Inflammatory macrophage (primary cell): Measurements from ENCODE around the gene GFY.

ENCODE experiments used
- DNase-seq, 2 donors: peaks; one replicate each; pipeline ENCODE4 v3.0.0-alpha.2; 2020 to 2022

Gene GFY

GRCh38 chr19:49428547-49429451 is 3.6 kb downstream of the GFY start:
- no peak for DNase-seq

DNA sequence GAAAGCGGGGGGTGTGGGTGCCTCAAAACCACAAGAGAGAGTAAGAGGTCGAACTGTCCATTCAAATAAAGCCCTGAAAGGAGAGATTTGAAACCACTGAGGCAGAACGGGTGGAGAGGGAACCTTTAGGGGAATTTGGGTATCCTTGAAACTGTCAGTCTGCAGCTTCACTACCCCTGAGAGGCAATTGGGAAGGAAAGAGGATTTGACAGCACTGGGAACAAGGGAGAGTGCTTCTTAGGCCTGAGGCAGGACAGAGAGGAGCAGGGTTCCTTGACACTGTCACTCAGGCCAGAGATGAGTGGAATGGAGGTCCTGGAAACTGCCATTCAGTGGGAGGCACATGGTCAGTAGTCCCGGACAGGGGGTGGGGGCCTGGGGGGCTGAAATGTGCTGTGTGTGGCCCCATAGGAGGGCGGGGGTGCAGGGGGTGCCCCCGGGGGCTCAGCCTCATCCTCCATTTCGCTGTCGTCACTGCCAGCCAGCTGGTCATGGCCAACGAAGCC is 5.0 kb downstream of the GFY start:
- no peak for DNase-seq

DNA sequence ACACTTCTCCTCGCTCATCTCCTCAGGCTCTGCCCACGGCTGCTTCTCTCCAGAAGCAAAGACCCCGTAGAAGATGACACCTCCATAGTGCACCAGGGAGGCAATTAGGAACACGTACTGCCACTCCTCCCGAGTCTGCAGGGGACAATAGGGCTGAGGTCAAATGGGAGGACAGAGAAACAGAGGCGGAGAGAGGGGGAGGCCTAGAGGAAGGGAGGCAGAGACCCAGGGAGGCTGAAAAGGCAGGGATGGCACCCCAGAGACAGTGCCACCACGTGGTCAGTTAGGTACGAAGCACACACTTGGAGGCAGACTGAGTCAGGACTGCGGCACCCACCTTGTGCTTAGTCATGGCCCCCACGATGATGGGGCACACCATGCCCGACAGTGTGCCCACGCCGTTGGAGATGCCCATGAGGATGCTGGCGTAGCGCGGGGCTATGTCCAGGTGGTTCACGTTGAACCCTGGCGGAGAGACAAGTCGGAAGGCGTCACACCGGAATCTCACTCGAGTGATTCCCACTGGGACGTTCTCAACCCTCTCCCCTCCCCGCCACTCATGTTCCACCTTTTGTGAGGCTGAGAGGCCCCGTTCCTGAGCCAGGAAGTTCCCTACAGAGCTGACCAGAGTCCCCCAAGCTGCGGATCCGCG is 5.6 kb downstream of the GFY start:
- DNase-seq = peak; percentile 4 to 27

- no peak for DNase-seq
These were observed 6.2 kb downstream of the GFY start for GRCh38 chr19:49431330-49431749.

- no peak for DNase-seq
These were observed 7.2 kb downstream of the GFY start for GRCh38 chr19:49432141-49433073.

DNA sequence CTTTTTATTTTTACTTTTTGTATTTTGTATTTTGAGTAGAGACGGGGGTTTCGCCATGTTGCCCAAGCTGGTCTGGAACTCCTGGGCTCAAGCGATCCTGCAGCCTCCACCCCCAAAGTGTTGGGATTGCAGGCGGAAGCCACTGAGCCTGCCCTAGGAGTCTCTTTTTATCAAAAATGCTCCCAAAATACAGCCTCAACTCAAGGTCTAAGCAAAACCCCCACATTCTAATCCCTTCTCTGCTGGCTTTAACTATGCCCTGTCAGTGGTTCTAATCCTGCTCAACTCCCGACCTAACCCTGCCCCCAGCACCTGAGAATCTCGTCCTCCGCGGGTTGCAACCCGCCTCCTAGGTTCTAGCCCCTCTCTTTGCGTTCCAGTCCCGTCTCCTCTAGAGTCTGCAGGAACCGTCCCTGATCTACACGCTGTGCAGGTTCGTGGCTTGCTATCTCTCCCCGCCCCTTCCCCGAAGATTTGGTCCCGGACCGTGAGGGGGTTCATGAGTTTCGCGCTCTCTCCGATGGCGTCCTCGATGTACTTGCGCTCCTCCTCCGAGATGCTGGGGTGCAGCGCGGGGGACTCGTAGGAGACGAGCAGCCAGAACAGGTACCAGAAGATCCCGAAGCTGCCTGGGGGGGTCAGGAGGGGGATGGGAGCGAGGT is 8.2 kb downstream of the GFY start:
- DNase-seq = no peak

DNA sequence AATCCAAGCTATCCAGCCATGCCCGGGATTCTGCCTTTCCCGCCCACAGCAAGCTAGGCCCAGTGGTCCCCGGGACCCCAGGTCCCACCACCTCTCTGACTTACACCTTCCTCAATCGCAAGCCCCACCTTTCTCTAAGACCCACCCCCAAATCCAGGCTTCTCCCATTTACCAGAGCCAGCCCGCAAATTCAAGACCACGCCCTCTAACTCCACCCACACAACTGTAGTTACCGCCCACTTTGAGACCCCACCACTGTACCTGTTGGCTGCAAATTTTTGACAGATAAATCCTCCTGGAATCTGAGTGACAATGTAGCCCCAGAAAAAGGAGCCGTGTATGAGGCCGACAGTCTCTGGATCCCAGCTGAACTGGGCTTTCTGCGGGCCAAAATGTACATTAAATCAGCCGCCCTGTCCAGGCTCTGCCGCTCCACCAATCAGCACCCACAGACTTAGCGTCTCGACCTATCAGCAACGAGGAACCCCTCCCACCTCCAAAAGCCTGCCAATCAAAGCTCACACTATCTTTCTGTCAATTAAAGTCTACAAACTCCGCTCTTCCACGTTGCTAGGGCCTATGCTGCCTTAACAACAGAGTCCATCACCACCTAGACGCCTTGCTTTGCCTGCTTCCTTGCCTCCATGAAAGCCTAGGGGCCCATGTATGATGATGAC is 9.9 kb downstream of the GFY start:
- DNase-seq = no peak

- DNase-seq = no peak
These were observed 10.5 kb downstream of the GFY start for GRCh38 chr19:49435670-49436069.

GRCh38 chr19:49436381-49437017 is 11.3 kb downstream of the GFY start:
- DNase-seq = no peak

DNA sequence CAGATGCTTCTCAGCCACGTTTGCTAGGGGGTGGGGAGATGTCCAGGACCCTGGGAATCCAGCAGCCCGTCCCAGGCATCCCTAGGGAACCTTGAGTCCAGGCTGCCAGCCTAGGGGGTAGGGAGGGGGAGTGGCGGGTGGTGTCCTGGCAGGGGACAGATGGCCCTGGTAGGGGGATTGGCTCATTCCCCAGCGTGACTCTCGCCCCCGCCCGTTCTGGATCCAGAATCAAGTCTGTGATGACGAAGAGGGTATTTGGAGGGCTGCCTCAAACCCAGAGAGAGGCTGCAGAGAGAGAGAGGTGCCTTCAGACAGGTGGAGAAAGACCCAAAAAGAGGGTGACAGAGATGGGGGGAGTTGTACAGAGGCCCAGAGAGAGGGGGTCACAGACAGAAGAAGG is 12.0 kb downstream of the GFY start:
- DNase-seq = no peak

DNA sequence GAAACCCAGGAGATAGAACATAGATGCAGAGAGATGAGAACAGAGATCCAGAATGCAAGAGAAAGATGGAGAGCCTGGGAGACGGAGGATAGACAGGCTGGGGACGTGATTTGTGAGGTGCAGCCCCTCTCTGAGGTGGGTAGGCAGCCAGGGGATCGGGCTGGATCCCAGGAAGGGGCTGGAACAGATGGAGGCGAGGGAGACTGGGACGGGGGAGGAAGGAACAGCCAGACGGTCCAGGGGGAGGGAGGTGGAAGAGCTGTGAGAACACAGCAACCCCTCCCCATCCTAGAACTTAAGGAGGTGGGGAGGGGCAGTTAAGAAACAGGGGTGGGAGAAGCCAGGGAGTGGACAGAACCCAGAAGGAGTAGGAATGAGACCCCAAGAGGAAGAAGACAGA is 13.1 kb downstream of the GFY start:
- no peak for DNase-seq

DNA sequence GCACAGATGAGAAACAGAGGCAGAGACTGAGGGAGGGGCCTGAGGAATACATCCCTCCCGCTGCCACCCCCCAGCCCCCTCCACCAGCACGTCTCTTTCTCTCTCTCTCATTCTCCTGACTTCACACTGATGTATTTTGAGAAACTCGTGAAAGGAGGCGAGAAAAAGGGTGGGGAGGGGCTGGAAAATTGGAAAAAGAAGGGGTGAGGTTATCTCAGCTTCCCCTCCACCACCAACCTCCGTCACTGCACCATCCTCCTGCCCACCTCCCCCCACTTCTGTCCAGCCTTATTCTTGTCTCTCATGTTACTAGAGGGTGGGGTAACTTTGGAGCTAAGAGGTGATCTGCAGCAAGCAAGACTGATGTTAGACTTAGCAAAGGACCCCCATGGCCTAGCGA is 14.6 kb downstream of the GFY start:
- no peak for DNase-seq

GRCh38 chr19:49440439-49441209 is 15.4 kb downstream of the GFY start:
- no peak for DNase-seq

- peak; percentile 6 to 20 for DNase-seq
These were observed 16.2 kb downstream of the GFY start, which contains the start of gene SLC17A7 for GRCh38 chr19:49441210-49441959. TSS of gene SLC17A7 (minus strand) at chr19:49441527. CDS start at chr19:49441379, 148 bp downstream.

- no peak for DNase-seq
These were observed 16.8 kb downstream of the GFY start for GRCh38 chr19:49441960-49442350.

DNA sequence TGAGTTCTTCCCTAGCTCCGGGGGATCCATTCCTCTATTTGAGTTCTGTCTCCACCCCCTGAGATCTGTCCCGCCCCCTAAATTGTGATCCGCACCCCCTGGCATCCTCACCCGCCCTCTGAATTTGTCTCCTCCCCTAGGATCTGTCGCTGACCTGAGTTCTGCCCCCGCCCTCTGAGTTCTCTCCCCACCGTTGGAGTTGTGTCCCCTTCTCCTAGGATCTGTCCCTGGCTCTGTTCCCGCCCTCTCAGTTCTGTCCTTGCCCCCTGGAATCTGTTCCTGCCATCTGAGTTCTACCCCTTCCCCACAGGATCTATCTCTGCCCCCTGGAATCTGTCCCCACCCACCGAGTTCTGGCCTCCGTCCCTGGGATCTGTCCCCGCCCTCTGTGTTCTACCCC is 17.2 kb downstream of the GFY start:
- no peak for DNase-seq

DNA sequence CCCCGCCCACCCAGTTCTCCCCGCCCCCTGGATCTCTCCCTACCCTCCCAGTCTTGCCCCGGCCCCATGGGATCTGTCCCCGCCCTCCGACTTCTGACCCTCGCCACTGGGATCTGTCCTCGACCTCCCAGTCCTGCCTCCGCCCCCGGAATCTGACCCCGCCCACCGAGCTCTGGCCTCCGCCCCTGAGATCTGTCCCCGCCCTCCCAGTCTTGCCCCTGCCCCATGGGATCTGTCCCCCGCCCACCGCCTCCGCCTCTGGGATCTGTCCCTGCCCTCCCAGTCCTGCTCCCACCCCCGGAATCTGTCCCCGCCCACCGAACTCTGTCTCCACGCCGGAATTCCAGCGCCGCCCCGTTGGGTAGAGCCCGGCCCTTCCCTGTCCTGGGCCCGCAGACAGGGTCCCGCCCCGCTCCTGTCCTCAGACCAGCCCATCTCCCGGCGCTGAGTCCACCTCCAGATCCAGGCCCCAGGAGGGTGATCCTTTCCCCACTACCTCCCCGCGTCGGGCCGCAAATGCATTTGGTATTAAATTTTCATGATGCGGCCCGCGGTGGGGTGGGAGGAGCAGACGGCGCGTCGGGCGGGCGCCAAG is 17.7 kb downstream of the GFY start:
- peak; percentile 51 to 74 for DNase-seq

DNA sequence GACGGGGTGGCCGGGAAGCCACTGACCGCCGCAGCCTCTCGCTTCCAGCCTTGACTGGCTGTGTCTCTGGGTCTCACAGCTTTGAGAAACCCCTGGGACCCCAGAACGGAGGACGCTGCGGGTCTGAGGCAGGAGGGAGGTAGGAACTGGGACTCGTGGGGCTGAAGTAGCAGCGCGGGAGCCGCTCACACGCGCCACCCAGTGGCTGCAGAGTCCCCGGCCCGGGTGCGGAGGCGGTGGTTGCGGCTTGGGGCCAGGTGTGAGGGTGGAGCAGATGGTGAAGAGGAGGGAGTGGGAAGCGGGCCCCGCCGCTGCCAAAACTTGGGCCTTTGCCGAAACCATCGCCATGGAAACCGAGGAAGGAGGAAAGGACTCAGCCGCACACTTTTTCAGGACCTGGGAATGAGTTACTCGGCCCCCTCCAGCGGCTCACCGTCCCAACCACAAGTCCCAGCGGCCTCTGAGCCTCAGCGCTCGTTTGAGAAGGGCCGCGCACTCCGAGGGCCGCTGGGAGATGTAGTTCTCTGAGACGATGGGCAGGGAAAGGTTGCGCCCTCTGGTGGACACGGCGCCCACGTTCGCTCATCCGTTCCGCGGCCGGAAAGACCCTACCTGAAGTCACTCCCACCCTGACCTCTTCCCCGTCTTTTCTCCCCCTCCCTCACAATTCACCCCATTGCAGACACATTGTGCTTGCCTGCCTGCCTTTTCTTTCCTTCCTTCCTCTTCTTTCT is 18.3 kb downstream of the GFY start:
- peak; percentile 92 to 96 for DNase-seq
